Activated CD8-positive, alpha-beta memory T cell treated with anti-CD3 and anti-CD28 coated beads for 48 hours (primary cell): ENCODE measurements around the gene MED12L.

Experiments used
- DNase-seq, 3 experiments: peaks; one replicate each; pipeline ENCODE4 v3.0.0-alpha.2; 2020; ENCODE audit warnings: low read depth in 2 of 3, low spot score in 2 of 3

Gene MED12L

DNA sequence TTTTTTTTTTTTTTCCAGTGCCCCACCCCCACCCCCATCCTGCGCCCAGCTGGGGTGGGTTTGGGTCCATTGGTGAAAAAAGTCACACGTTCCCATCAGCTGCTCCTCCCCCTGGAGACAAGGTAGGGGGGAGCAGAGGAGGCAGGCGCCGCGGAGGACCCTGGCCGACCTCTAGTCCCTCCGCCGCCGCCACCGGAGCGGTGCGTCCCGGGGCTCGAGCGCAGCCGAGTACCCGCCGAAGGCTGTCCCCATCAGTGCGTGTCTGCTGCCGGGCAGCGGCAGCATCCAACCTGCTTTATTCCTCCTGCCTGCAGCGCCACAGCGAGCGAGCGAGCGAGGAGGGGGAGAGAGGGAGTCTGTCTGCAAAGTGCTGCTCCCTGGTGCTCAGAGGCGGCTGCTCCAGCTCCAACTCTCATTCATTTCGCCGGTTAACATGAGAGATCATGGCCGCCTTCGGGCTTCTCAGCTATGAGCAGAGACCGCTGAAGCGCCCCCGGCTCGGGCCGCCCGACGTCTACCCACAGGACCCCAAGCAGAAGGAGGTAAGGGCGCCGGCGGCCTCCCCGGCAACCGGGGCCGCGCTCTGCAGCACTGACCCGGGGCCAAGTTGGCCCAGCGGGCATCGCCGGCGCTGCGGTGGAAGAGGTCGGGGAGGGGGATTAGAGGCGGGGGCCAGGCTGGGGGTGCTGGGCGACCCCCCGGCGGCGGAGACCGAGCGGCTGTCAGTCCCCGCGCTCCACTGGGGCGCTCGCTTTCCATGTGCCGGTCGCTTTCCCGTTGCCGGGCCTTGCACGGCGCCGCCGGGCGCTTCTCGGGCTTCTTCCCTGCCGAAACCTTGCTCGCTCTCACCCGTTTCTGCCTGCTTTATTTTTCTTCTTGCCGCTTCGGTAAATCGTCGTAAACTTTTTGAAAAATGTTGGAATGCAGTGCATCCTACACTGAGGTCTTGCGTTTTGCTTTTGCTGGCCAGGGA, 1.3 kb downstream of the MED12L start:
- DNase-seq, result peak; percentile 35 to 49 (median 39)

DNA sequence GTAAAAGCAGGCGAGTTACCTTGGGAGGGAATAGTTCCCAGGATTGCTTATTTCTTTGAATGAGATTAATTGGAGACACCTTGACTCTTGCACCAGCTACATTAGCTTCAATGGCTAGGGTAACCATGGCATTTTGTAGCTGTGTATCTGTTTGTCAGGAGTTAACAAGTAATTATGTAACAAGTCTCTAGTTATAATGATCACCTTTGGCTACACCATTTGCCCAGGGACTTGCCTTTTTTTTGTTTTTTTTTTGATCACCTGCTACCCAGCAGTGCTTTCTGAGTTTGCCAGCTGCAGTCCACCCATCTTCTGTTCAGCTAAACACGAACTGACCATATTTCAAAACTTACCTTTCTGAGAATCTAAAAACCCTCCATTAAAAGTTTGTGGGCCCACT, 2.2 kb downstream of the MED12L start:
- DNase-seq, result no peak

DNA sequence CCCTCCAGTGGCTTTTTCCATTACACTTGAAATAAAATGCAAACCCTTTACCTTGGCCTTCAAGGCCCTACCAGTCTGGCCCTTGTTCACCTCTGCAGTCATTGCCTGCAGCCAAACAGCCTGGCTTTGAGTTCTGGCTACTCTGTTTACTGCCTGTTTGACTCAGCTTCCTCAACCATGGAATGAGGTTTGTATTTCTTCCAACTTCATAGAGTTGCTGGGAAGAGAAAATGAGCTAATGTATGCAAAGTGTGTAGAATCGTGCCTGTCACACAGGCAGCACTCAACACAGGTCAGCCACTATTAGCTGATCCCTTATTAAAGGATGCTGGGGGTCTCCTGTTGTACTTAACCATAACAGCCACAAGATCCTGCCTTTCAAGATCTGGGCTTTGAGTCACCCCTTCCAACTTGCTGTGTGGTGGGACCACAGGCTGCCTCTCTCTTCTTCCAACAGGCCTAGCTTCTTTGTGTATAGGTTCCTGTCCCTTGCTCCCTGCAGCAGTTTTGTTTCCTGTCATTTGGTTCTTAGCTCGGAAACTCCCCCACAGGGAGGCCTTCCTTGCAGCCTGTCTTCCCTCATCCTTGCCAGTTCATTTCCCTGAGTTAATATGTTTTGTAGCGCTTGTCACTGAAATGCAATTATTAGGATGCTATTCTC, 6.4 kb downstream of the MED12L start:
- no peak for DNase-seq

DNA sequence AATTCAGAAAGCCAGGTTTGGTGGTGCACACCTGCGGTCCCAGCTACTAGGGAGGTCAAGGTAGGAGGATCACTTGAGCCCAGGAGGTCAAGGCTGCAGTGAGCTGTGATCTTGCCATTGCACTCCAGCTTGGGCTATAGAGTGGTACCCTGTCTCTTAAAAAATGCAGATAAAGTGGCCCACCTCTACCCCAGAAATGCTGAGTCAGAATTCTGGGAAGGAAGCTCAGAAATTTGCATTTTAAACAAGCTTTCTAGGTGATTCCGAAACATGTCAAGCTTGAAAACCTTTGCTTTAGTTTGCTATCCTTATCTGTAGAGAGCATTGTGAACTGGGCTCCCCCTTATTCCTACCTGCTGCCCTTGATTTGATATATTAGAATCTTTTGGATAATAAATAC, 7.7 kb downstream of the MED12L start:
- DNase-seq, result no peak

DNA sequence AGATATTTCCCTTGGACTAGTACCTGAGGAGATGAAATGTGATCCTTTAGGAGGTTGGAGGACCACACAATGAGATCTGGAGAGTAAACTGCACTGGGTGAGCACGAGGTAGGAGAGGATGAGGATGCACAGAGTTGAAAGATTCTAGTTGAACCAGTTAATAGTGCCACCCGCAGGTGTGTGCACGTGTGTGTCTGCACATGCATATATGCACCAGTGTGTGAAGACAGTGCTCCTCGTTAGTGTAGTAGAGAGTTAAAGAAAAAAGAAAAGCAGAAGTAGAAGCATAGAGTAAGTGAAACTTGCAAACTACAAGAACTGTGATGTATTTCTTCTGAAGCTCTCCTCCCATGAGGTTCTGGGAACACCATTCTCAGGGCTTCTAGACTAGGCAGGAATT, 8.4 kb downstream of the MED12L start:
- no peak for DNase-seq

DNA sequence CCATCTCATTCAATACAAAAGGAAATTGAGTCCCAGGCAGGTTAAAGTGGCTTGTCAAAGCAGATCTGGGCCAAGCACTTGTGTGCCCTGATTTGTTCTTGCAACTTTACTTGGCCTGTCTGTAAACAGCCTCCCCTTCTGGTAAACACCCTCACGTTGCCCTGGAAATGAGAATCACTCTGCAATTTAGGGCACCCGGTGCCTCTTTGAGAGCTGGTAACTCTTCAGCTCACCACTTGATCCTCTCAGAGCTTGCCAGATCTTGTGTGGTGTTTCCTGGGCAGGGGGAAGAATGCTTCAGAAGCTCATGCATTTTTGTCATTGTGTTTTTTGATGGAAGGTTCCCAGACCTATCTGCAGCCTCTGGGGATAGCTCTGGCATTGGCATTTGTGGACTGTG, 11.3 kb downstream of the MED12L start:
- DNase-seq, result no peak

DNA sequence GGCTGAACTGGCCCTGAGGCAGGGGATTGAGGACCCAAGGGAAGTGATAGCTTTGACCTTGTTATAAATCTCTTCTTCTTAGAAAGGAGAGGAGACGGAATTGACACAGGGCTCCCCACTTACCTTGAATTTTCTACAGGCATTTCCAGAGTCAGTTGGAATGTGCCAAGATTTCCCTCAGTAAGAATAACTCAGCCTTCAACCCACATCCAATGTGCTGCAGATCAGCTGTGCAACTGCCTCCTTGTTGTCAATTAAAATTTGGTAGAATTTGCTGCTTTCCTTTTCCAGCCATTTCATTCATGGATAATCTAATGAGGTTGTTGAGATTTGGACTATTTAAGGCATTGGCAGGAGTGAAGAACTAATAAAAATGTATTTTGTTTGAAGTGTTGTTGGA, 14.6 kb downstream of the MED12L start:
- no peak for DNase-seq

DNA sequence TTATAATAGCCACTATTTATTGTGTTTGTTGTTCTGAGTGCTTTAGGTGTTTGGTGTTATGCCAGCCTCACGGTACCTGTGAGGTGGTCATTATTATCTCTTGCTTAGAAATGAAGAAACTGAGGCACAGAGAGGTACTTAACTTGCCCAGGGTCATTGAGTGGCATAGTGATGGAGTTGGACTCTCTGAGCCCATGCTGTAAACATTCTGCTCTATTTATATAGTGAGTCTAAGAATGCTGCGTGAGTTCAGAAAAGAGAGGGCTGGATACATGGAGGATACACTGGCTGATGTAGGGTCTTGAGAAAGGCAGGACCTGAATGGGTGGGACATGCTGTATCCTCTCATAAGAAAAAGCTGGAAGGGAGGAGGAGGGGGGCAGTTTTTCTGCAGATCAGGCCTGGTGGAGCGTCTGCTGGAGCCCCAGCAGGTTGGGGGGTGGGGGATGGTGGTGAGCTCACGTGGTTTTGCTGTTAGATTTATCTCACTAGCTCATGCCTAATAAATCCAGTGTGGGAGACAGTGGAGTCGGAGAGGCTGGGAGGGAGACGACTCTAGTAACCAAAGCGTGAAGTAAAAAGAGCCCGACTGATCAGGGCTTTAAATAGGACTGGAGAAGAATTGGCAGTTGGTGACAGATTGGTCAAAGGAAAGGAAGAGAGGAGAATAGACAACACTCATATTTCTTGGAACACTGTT, 16.0 kb downstream of the MED12L start:
- DNase-seq, result no peak

DNA sequence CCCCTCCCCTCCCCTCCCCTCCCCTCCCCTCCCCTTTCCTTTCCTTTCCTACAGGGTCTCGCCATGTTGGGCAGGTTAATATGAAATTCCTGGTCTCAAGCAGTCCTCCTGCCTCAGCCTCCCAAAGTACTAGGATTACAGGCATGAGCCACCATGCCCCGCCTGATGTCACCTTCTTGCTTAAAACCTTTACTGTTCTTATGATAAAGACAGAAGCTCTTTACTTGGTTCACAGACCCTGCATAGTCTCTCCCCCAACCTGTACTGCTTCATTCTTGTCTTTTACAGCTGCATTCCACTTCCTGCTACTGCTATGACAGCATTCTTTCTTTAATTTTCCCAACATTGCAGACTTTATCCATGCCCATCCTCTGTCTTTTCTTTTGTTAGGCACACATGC, 20.8 kb downstream of the MED12L start:
- DNase-seq, result no peak

DNA sequence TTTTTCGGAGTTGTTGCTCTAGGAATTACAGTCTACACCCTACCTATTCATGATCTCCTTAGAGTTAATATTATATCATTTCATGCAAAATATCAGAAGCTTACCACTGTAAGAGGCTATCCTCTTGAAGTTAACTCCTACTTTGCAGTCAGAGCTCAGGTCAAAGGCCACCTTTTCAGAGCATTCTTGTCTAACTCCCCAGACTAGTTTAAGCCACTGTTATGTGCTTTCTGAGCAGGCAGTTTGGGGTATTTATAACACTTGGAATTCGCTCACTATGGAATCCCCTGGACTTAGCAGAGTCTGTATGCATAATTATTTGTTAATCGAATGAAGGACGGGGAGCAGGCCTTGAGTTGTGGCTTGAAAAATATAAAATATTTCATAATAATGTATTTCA, 21.7 kb downstream of the MED12L start:
- no peak for DNase-seq

DNA sequence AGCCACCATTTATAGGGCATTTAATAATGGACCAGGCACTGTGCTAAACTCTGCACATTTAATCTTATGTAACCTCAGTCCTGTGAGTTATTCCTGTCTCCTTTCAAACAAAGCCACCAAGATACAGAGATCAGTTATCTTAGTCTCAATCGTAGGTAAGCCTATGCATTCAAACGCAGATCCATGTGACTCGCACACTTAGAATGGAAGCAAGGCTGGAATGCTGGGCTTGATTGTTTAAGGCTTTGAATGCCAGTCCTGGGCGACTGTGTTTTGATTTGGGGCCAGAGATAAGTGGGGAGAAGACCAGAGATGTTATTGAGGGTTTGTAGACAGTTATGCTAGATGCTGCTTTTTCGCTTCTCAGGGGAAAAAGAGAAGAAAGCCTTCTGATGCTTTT, 22.2 kb downstream of the MED12L start:
- no peak for DNase-seq

DNA sequence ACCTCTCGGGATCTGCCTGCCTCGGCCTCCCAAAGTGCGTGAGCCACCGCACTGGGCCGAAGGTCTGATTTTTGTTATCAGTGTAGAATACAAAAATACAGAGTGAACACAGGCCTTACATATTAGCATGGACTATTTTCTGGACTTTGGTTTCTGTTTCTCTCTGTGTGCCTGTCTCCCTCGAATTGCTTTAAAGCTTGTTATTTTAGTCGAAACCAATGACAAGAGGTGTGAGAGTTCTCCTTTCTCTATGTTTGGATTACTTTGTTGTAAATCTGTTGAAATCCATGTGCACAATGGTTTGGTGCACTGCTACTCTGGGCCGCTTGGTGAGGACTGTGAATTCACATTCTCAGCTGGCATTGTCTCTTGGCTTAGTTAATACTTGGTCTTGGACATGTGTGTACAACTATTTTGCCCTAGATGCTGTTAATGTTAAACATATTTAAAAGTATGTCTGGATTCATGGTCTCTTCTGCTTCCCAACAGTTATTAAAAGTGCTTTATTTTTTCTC, 23.9 kb downstream of the MED12L start:
- no peak for DNase-seq

DNA sequence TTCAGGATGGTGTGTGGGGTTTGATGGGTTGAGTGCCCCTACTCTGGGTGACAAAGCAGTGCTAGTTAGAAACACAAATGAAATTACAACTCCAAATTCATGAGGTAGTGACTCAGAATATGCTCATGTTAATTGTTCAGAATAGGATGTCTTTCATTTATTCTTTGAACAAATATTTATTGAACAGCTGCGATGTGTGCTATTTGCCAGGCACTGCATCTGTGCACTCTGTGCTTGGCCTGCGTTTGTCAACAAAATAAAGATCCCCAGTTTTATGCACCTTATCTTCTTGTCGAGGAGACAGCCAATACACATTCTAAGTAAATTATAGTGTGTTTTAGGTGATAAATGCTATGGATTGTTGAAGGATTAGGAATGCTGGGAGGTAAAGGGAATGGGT, 27.3 kb downstream of the MED12L start:
- DNase-seq, result no peak

DNA sequence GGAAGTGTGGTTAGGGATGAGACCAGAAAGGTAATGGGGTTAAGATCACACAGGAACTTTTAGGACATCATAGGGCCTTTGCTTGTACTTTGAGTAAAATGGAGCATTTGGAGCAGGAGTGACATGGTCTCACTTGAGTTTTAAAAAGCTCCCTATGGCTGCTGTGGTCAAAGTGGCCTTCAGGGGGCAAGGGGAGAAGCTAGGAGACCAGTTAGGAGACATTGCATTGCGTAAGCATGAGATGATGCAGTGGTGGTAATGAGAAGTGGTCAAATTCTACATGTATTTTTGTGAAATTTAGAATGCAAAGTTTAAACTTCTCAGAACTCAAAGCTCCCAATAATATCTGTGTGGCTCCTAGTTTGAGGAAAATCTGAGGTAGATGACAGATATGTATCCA, 27.9 kb downstream of the MED12L start:
- DNase-seq, result no peak

DNA sequence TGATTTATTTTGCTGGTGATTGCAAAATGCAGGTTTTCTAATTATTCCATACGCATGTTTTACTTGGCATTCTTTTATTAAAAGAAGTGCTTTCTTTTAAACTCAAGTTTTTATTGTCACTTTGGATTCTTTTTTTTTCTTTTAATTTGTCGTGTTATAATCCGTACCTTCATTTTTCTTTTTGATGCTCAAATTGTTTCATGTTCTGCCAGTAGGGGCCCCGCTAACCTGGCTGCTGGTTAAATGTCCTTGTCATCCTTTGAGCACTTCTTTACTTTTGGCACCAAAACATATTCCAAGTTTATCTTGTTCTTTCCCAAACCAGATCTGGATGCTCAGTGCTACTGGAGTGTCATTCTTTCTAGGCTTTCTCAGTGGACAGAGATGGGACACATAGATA, 31.6 kb downstream of the MED12L start:
- no peak for DNase-seq

DNA sequence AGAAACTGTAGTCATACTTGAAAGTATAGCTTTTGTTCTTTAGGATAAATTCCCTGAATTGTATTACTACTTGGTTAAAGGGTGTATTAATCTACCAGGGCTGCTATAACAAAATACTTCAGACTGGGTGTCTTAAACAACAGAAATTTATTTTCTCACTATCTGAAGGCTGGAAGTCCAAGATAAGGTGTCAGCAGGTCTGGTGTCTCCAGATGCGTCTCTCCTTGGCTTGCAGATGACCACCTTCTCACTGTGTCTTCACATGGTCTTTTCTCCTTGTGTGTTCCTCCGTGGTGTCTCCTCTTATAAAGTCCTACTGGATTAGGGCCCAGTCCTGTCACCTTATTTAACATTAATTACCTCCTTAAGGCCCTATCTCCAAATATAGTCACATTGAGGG, 33.7 kb downstream of the MED12L start:
- DNase-seq, result no peak

DNA sequence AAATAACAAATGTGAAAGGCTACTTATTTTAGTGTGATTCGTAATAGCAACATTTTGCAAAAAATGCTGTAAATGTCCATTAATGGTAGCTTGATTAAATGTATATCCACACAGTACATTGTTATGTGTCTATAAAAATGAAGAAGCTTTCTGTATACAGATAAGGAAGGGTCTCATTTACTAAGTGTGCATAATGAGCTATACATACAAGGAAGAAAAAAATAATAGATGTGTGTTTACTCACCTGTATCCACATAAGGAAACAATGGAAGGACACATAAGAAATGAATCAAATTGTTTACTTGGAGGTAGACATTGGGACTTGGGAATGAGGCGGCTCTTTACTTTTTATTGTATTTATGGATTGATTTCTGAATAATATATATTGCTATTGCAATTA, 34.9 kb downstream of the MED12L start:
- DNase-seq, result no peak

DNA sequence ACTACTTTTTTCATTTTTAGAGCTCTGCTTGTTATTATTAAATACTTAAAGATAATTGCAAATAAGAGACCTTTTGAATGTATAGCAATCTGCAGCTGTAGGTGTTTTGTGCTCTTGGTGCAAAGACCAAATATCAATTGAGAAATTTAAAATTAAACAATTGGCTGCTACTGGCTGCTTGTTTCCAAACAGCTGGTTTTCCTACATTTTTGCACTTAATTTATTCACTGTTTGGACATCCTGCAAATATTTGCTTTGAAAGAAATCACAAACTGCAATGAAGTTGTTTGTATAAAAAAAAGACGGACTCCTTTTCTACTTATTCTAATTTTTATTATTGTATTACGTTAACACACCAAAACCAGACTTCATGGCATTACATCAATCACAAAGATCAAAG, 35.6 kb downstream of the MED12L start:
- no peak for DNase-seq

DNA sequence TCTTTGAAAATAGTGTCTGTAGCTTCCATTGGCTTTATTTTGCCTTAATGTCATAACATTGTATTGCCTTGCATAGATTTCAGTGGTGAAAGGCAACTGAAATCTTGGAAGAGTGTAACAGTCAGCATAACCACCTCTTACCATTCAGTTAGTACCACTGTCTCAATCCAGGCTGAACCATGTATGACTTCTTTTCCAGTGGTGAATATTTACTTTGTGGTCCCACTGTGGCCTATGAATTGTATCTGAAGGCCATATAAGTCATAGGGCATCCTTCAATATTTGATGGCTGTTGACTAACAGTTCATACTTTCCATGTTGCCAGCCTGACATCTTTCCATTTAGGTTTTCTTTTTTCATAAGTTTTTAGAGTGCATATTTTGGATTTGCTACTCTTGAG, 38.4 kb downstream of the MED12L start:
- DNase-seq, result no peak

DNA sequence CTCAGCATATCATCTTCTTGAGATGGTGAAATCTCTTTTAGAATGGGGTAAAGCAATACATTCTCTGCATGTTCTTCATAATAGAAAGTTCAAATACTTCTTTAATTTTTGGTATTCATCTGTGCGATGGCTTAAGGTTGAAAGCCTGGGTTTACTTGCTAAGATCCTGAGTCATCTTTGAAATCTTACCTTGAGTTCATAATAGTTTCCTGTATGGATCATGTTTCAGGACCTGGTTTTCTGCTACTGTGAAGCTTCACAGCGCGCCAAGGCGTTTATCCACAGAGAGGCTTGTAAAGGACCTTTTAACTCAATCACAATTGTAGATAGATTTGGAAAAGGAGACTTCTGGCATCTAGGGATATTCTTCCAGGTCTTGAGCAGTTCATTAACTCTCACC, 39.0 kb downstream of the MED12L start:
- DNase-seq, result no peak

DNA sequence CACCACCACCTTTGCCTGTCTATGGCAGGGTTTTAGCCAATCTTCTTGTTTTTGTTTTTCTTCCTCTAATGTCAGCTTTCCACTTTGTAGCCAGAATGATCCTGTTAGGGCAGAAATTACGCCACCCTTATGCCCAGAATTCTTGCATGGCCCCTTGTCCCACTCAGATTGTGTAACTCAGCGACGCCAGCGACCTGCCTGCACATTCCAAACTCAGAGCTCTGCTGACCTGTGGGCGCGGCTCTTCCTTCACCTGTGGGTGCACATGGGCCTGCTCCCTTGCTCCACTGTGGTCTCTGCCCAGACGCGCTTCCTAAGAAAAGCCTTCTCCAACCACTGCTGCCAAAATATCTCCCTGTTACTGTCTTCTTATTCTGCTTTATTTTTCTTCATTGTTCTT, 45.0 kb downstream of the MED12L start:
- DNase-seq, result no peak

DNA sequence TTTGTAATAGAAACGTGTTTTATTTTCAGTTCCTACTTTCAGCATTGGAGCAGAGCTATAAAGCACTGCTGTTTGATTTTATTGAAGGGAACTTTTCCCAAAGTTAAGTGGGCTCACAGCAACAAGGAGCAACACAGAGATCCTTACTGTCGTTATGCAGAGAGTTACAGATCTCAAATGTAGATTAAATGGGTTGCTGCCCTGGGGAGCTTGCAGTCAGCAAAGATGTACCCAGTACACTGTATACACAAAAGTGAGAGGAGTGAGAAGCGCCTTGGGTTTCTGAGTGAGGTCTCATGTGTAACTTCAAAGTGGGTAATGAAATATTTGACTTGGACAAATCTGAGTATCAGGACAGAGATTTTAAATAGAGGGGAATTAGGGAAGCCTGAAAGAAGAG, 47.7 kb downstream of the MED12L start:
- DNase-seq, result no peak
